HG02852 (cell line): ENCODE data around the gene FMNL3.
"Not testable (repeated sequence)": the region's sequence is repeated elsewhere in the genome, so short reads cannot be mapped to it uniquely, and the experiment has no call there.

ENCODE experiments used
- ATAC-seq: cut with Tn5 transposase; IDR thresholded peaks from one replicate; pipeline ENCODE4 v1.9.1; 2021; ENCODE audit warnings: mild to moderate bottlenecking, moderate library complexity; ENCODE audit not compliant: unreplicated experiment

Gene FMNL3

GRCh38 chr12:49707128-49707811, at the start of gene FMNL3:
FMNL3 (minus strand) TSS chr12:49707405; CDS start chr12:49707180, 225 bp downstream.
- peak; percentile 82 for ATAC-seq

- ATAC-seq, result no peak
Measured at GRCh38 chr12:49750996-49751393, 43.8 kb upstream of the FMNL3 start.

DNA sequence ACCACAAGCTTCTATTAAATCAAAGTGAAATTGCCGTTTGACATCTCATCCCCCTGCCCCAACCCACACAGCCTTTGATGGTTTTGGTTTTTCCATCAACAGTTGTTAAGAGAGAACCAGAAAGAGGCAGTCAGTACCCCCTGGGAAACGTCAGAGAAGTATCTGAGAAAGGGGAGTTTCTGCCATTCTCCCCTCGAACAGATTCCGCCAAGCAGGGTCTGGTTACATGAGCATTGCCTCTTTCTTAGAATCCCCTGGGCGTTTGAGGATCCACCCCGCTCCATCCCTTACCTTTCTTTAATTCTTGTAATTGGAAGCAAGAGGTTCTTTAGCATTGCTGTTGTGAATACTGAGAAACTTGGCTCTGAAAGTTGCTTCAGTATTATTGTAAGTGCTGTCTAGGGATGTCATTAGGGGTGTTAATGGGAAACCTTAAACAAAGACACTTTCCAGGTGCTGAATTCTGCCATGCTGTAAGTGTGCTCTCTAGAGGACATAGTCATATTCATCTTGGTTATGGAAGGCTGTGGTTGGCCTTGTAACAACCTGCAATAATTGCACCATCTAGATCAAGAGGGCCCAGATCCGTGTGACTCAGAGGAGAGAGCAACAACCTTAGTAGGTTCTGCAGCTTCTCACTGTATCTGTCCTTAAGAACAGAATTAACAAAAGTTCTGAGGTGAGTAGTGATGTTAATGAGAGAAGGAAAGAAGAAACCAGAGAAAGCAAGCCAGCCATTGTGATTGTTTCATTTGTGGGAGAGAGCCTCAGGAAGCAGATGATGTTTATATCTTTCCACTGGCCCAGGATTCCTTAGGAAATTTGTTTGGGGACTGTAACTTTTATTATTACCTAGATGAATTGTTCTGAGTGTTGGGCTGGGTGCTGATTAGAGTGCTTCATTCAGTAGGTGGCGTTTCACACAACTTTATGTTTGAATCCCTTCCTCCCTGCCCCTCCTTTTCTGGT, 43.1 kb upstream of the FMNL3 start:
- no peak for ATAC-seq

DNA sequence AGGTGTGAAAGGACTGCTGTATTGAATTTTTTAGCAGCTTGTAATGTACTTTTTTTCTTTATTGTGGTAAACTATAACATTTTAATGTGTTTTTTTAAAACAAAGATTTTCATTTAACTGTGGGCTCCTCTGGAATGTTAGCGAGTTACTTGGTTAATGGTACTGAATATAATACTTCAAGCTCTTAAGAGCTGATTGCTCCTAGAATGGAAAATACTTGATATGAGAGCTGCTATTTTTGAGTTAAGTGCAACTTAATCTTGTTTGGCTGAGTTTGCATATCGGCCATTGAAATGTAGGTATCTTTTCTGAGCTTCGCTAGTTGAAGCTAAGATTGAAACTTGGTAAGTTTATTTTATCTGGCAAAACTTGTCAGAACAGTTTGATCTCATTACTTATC, 41.6 kb upstream of the FMNL3 start:
- ATAC-seq, result no peak

- no peak for ATAC-seq
Measured at GRCh38 chr12:49748306-49748705, 41.1 kb upstream of the FMNL3 start.

- no peak for ATAC-seq
Measured at GRCh38 chr12:49744363-49744885, 37.2 kb upstream of the FMNL3 start.

DNA sequence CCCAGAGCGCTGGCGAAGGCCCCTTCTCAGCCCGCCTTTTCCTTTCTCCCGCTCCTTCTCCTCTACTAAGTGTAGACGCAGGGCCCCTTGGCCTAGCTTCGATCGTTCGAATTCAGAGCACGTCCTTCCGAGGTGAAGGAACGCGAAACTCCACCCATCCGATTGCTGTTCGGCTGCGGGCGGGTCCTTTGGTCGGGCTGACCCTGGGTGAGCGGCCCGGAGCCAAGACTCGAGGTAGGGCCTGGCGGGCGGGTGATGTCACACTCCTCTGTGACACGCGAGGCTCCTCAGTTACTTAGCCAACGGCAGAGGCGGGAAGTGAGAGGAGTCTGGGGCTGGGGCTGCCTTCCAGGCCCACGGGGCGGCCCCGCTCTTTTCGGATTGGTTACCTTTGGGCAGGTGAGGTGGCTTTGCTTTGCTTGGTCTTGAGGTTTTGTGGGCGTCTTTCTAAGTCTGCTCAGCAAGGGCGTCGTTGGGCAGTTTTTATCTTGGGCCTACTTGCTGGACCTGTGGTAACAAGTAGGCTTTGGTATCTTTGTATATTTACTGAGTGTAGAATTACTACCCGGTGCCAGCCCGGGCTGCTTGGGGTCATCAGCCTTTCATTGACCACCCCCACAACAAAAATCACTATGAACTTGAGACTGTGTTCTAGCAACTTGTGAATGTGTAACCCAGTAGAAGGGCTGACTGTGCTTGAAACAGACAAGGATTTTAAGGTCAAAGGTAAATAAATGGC, 34.8 kb upstream of the FMNL3 start:
- ATAC-seq, result peak; percentile 48

GRCh38 chr12:49740930-49741881, 34.0 kb upstream of the FMNL3 start, which contains the start of gene TMBIM6:
TMBIM6 (plus strand) TSS chr12:49741557; CDS start chr12:49752494, 10,937 bp downstream.
- ATAC-seq, result peak; percentile 93

- not testable (repeated sequence) for ATAC-seq
Measured at GRCh38 chr12:49740277-49740676, 33.1 kb upstream of the FMNL3 start.

DNA sequence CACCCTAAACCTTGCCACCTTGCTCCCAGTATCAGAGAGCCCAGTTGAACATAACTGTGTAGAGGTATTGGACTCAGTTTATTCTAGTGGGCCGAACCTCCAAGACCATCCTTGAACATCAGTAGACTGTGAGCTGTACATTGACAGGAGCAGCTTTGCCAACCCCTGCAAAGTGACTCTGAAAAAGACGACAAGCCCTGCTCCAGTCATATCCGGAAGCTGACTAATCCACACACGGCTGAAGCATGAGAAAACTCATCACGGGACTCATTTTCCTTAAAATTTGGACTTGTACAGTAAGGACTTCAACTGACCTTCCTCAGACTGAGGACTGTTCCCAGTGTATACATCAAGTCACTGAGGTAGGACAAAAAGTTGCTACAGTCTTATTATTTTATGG, 31.5 kb upstream of the FMNL3 start:
- ATAC-seq, result not testable (repeated sequence)

GRCh38 chr12:49734900-49735299, 27.7 kb upstream of the FMNL3 start:
- ATAC-seq, result not testable (repeated sequence)

- ATAC-seq, result no peak
Measured at GRCh38 chr12:49733219-49734017, 26.2 kb upstream of the FMNL3 start.

- no peak for ATAC-seq
Measured at GRCh38 chr12:49730568-49731101, 23.4 kb upstream of the FMNL3 start.

DNA sequence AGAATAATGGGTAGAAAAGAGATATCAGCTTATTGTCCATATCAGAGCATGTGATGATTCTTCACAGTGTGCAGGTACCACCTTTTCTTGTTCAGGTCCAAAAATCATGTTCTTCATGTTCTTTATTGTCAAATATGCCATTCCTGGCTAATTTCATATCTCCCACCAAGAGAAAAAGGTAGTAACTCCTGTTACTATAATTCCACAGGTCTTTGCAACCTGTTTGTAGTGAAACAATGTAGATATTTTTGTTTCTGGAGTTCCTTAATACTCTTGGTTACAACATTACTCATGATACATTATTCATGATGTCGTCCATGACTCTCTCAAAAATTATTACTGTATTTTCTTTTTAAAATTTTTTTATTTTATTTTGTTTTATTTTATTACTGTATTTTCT, 22.8 kb upstream of the FMNL3 start:
- no peak for ATAC-seq

DNA sequence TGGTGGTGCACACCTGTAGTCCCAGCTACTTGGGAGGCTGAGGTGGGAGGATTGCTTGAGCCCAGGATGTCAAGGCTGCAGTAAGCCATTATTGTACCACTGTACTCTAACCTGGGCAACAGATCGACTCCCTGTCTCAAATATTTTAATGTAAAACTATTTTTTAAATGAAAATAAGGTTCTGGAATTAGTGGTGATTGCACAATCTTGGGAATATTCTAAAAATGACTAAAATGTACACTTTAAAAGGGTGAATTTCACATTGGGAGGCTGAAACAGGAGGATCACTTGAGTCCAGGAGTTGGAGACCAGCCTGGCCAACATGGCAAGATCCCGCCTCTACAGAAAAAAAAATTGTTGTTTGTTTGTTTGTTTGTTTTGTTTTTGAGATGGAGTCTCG, 21.2 kb upstream of the FMNL3 start:
- ATAC-seq, result no peak

DNA sequence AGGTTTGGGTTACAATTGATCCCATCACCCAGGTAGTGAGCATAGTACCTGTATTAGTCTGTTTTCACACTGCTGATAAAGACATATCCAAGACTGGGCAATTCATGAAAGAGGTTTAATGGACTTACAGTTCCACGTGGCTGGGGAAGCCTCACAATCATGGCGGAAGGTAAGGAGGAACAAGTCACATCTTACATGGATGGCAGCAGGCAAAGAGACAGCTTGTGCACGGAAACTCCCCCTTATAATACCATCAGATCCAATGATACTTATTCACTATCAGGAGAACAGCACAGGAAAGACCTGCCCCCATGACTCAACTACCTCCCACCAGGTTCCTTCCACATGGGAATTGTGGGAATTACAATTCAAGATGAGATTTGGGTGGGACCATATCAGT, 14.2 kb upstream of the FMNL3 start:
- not testable (repeated sequence) for ATAC-seq

DNA sequence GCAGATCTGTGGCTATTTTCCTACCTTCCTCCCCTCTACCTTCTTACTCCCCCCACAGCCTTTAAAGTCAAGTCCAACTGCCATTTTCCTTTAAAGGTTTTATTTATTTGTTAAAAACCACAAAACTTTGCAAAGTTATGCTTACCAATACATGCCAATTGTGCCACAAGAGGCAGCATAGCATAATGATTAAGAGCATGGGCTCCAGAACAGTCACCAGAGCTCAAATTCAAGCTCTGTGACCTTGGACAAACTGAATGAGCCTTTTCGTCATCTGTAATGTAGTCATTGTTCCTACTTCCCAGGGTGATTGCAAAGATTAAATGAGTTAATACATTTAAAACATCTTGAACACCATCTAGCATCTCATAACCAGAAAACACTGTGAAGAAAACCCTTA, 13.0 kb upstream of the FMNL3 start:
- ATAC-seq, result no peak

DNA sequence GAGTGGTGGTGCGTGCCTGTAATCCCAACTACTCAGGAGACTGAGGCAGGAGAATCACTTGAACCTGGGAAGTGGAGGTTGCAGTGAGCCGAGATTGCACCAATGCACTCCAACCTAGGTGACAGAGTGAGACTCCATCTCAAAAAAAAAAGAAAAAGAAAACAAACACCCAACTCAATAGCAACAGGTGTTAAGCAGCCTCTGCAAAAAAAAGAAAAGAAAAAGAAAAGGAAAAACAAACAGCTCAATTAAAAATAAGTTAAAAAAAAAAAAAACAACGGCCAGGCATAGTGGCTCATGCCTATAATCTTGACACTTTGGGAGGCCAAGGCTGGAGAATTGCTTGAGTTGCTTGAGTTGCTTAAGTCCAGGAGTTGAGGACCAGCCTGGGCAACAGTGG, 10.6 kb upstream of the FMNL3 start:
- ATAC-seq, result not testable (repeated sequence)

- ATAC-seq, result peak; percentile 67
Measured at GRCh38 chr12:49716553-49716952, 9.3 kb upstream of the FMNL3 start.
